GM18867 (cell line): ENCODE data around the gene IL23R.
"Not testable (repeated sequence)": the region's sequence is repeated elsewhere in the genome, so short reads cannot be mapped to it uniquely, and the experiment has no call there.

Experiments used
- ATAC-seq: cut with Tn5 transposase; IDR thresholded peaks from one replicate; pipeline ENCODE4 v1.9.1; 2021; ENCODE audit warnings: mild to moderate bottlenecking, moderate library complexity; ENCODE audit not compliant: unreplicated experiment

Gene IL23R, protein sequence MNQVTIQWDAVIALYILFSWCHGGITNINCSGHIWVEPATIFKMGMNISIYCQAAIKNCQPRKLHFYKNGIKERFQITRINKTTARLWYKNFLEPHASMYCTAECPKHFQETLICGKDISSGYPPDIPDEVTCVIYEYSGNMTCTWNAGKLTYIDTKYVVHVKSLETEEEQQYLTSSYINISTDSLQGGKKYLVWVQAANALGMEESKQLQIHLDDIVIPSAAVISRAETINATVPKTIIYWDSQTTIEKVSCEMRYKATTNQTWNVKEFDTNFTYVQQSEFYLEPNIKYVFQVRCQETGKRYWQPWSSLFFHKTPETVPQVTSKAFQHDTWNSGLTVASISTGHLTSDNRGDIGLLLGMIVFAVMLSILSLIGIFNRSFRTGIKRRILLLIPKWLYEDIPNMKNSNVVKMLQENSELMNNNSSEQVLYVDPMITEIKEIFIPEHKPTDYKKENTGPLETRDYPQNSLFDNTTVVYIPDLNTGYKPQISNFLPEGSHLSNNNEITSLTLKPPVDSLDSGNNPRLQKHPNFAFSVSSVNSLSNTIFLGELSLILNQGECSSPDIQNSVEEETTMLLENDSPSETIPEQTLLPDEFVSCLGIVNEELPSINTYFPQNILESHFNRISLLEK

DNA sequence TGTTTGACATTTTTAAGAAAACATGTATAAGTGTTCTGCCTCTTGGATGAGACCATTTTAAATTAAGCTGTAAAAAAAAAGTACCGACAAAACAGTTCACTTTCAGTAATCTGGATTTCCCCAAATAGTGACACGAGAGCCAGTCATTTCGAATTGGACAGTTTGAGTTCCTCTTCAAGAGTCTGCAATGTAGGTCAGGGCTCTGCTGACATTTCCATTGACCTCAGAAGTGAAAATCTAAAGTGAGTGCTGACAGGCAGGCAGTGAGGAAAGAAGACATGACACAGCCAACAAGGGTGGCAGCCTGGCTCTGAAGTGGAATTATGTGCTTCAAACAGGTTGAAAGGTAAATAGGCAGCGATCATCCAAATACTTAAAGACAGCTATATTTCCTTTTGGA, at the start of gene IL23R:
TSS of gene IL23R (plus strand) at position 259 of the 400 bp plus-strand sequence. CDS start 1,667 bp downstream, outside the sequence.
- peak; percentile 91 for ATAC-seq

DNA sequence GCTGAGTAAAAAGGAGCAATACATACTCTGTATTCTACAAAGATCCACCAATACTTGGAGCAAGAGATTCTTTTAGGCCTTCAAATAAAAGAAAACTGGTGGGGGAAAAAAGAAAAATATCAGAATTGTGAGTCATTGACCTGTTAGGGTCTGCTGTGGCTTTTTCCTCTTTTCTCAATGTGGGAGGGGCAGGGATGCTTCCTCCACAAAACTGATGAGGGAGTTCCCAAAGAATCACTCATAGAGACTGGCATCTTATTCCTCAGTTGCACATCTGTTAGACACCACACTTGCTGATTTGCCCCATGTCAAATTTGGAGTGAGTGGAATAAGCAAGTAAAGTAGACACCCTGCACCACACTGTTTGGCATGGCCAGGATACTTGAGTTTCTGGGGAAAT, 48.1 kb upstream of the IL23R start:
- no peak for ATAC-seq

DNA sequence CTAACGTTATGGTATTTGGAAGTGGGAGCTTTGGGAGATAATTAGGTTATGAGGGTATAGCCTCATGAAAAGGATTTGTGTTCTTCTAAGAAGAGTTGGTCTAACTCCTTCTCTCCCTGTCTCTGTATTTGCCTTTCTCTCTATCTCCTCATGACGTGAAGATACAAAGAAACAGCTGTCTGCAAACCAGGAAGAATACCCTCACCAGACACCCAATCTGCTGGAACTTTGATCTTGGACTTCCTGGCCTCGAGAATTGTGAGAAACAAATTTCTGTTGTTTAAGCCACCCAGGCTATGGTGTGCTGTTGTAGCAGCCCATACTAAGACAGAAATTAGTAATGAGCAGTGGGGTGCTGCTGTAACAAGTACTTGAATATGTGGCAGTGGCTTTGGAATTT, 47.6 kb upstream of the IL23R start:
- ATAC-seq: no peak

DNA sequence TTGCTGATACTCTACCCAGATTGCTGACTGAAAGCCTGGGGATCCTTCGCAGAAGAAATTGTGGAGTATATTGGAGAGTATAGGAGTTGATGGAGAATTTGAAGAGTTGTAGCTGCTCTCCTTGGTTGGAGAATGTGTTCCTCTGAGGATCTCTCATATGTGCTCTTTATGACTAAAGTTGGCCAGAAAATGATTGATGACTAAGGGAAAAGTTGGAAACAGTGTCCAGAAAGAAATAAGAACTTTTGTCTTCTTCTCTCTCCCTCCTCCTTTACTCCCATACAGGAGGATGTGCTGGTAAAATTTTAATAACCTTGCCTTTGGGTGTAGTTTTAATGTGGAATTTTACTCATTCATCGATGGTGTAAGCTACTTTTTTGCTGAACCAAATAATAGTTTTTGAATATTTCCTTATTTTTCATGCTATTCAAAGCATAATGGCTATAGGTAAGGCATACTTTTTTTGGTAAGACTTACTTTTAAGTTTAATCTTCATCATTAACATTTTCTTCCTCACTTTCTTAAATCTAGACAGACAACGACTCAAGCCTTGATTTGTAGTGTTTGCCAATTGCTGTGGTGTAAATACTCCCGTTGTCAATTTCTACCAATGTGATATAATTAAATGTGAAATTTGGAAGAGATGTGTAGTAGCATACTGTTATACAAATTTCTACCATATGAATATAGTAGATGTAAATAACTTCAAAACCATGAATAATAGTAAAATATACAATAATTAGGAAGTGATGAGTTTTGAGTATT, 45.2 kb upstream of the IL23R start:
- no peak for ATAC-seq

DNA sequence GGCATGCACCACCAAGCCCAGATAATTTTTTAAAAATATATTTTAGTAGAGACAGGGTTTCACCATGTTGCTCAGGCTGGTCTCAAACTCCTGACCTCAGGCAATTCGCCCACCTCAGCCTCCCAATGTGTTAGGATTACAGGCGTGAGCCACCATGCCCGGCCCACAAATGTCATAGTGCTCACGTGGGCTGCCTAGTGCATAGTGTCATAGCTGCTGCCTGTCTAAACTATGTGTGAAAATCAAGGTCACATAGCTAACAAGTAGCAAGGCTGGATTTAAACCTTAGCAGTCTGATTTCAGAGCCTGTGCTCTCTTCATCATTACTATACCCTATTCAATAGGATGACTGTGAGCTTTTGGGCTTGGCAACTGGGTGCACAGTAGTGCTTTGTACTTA, 41.8 kb upstream of the IL23R start:
- no peak for ATAC-seq

DNA sequence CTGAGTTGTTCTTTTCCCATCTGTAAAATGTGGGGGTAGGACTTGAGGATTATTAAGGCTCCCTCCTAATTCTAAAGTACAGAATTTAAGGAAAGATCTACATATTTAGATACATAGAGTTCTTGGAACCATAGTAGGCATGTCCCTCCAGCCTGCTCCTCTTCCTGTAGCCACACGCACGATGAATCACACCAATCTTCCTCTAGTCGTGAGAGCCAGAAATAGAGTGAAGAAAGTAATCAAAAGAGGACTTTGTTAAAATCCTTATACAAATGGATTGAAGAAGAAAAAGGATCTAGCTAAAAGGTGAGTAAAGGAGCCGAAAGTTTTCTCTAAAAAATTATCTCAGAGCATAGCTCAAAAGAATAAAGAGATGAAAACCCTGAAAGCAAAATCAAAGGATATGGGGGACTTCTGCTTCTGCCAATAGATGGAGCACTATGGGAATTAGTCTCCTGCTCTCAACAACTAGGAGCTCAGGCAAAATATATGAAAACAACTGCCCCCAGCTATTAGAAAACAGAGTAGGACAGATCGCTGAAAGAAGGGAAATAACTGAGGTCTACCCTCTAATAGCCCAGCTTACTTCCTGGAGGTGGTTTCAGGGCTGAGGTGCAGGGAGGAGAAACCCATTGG, 40.0 kb upstream of the IL23R start:
- ATAC-seq: no peak

DNA sequence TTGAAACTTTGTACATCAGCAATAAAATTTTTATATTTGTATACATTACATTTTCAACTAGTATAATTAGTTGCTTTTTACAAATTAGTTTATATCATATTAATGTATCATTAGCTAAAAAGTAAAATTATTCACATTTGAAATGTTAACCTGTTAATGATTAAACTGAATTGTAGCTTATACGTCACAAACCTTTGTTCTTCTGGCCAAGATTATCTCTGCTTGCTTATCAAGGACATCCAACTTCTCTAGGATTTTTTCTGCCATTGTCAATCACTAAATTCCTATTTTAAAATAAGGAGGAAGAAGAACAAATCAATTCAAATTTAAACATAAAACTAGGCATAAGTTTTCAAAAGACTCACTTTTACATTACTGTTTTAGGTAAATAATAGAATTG, 39.3 kb upstream of the IL23R start:
- no peak for ATAC-seq

DNA sequence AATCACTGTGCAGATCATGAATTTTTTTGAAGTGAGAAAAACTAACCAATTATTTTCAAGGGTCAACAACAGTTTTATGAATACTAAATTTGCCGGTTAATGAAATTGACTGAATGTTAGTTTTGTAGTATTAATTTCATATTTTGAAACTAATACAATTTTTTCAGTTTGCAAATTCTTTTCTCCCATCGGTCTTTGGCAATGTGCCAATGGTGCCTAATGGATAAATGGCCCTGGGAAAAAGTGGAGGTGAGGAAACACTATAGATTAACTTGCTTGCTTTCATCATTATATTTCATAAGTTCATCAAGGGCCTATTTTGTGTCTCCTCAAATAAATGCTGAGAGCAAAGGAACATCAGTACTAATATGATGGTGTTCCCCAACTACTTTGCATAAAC, 35.6 kb upstream of the IL23R start:
- ATAC-seq: no peak

DNA sequence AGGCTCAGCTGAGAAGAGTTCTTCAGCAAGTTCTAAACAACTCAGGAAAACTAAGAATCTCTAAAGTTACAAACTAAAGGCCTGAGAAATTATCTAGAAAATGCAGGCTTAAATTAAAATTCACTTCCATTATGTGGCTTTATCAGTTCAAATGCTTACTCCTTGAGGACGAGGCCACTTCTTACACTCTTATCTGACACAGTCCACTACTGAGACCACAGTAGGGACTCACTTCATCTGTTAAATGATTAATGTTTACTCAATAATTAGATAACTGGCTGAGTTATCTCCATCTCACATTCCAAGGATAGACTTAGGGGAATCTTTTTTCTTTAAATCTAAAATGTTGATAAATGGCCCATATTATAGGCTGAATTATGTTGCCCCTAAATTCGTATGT, 33.1 kb upstream of the IL23R start:
- no peak for ATAC-seq

DNA sequence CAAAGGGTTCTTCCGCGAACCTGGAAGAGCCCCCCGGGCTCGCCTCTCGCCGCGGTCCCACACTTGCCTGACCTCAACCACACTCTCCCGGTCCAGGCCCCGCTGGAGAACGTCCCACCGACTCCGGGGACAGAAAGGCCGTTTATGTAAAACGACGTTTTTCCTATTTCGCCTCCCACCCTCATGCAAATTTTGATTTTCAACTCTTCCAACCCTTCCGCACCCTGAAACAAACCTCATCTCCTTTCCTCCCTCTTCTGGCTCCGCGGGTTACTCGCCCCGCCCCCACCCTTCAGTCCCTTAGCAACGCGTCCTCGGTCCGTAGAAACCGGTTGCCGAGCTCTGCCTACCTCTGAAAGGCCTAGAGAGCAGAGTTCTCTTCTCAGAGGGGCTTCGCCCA, 31.6 kb upstream of the IL23R start, which contains the start of gene C1orf141:
TSS of gene C1orf141 (minus strand) at position 276 of the 400 bp plus-strand sequence. CDS start 7,730 bp downstream, outside the sequence.
- no peak for ATAC-seq

DNA sequence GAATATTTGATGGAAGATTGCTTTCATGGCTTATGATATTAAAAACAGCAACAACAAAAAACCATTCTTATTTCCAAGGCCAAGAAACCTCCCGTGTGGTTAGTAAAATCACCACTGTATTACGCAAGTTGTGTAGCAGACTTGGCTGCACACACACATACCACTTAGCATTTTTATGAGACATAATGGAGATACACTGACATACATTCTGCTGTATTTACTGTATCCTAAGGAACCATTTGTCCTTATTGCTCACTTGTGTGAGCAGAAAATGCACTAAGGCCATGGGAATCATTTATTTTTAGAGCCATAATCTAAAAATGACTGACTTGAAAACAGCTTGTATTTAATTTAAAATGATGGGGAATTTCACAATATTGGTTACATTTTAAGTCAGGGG, 30.9 kb upstream of the IL23R start:
- no peak for ATAC-seq

DNA sequence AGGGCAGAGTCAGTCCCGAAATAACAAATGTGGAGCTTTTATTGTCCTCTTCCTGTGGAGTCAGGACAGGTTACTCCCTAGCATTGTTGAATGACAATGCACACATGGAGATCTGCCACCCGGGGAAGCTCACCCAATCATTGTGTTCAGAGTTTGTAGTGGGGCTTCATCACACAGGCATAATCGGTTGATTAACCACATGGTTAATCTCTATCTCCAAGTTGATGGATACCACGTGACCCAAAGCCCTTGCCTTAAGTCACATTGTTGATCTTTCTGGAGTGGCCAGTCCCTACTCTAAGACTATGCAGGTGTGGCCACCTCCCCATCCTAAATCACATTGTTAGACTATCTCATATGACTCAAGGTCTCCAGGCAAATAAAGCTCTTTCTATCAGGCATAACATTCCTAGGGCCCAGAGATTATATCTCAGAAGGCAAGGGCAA, 28.9 kb upstream of the IL23R start:
- no peak for ATAC-seq

DNA sequence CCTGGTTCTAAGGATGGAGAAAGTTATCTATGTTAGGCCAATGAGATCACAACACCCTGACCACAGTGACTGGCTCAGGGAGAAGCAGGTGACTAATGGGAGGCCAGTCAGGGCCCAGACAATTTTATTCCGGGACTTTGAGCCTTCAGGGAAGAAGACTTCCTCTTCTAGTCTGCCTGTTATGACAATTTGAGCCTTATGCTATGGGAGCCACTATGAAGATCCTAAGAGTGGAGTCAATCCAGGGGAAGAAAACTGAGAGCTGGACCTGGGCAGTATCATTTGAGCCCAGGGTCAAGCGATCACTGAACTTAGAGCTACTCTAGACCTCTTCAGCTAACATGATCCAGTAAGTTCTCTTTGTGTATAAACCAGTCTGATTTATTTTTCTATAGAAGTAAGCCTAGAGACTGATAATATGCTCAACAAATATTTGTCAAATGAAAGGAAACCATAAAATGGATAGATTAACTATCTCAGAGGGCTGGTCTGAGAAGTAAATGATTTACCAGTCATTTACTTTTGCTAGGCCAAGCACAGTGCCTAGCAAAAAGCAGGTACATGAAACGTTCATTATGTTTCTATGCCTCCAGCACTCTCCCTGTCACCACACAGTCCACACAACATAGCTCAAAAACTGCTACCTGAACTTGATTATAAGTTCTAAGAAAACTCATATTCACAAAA, 27.3 kb upstream of the IL23R start:
- no peak for ATAC-seq

DNA sequence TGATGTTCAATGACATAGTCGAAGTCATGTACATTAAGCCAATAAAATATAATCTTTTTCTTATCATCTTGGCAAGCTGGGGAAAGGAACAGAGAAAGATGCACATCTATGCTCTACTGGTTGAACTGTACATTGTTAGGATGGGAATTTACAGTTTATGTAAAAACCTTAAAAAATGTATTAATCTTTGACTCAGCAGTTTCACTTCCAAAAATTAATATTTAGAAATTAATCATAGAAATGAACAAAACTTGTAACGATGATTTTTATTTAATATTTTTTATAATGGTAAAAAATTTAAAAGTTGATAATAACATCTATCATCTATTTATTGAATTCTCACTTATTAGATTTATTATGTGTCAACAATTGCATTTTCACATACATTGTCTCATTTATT, 25.8 kb upstream of the IL23R start:
- ATAC-seq: no peak

DNA sequence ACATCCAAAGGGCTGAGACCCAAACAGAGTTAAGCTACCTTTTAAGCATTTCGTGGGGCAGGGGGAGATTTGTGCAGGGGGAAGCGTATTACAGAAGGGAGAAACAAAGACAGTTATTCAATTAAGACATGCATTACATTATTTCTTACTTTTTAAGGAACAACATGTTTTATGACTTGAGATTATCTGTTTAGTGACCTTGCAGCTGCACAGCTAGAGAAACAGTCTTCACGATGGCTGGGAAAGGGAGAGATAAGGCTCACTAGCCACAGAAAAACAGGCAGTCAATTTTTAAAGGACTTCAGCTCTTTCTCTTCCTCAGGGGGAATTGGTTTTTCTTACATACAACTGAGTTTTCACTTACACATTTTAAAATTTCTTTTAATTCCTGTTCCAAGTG, 24.4 kb upstream of the IL23R start:
- not testable (repeated sequence) for ATAC-seq

DNA sequence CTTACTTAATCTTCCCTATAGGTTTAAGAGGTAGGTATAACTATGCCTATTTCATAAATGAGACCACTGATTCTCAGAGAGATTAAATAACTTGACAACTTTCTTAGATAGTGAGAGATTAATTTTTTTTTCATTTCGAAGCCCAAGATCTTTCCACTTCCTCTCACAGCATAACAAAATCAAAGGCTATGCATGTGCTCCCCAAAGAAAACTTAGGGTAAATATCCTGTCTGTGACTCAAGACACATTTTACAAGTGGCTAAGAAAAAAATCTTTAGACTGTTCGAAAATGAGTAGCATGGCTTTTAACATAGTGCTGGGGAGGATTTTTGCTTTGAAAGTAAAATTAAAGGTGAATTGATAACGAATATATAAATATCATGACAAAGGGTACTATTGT, 23.3 kb upstream of the IL23R start:
- no peak for ATAC-seq

DNA sequence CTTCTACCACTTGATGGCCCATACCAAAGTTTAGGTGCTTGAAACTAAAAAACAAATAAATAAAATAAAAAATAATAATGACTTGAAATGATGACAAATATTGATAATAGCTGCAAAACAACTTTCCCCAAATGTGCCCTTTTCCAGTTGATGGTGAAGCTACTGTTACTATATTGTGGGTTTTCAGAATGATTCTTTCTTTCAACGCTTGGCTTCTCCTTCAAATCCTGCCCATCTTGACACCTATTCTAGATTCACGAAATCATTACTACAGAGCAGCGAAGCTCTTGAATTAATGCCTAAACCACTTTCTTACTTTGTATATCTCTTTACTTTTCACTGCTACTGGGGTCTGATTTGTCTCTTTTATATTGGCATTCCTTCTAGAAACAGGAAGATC, 22.3 kb upstream of the IL23R start:
- no peak for ATAC-seq

DNA sequence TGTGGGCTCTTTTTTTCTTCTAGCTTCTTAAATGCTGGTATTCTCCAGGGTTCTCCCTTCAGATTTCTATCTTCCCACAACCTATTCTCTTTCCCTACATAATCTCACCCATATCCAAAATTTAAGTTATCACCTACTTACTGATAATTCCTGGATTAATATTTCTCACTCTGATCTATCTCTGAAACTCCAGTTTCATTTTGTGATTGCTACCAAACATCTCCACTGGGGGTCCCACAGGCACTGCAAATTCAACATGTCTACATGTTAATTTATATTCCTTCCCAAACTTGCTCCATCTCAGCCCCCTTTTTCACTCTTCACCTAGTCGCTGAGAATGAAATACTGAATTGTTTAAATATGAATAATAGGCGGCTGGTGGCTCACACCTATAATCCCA, 21.6 kb upstream of the IL23R start:
- ATAC-seq: no peak

DNA sequence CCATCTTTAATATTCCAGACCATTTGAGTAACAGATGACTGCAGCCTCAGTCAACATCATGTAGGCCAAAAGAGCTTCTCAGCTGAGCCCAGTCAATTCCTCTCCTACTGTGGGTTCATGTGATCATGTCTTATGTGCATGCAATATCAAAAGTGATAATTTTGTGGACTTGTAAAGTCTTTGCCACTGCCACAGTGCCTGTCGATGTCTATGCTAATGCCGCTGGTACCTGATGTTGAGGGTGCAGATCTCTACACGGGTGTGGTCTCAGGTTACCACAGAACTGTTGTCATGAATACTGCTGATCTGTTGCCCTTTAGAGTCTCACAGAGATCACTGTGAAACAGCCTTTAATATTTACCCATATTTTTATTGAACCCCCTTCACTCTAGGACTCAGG, 20.2 kb upstream of the IL23R start:
- ATAC-seq: no peak

DNA sequence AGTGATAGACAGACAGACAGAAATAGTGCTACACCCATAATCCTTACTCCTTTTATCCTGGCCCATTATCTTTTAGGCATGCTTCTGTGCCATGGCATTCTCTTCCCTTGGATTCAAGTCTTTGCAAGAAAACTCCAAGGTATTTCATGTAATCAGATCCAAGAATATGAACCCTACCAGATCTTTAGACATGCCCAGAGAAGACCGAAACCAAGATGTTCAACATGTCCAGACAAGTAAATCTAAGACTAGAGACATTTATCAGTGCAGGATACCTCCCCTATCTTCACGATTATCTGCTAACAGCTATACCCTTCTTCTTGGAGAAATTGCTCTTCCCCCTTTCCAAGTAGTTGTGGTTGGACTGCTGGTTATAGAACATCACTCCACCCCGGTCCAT, 19.7 kb upstream of the IL23R start:
- ATAC-seq: no peak

DNA sequence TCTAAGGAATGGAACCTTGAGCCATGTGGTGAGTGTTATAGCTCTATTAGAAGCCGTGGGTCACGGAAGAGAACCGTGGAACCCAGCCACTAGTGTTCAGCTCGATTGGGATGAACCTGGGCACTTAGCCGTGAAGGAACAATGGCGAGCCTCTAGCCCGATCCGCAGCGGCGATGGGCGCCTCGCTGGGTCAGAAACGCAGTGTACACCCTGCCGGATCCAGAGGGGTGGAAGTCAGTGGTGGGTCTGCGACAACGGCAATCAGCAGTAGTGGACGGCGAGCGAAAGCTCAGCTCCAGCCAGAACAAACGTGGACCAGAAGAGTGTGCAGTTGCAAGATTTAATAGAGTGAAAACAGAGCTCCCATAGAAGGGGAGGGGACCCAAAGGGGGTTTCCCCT, 18.3 kb upstream of the IL23R start:
- not testable (repeated sequence) for ATAC-seq
